ENCODE data around the gene CARMIL3.

DNA sequence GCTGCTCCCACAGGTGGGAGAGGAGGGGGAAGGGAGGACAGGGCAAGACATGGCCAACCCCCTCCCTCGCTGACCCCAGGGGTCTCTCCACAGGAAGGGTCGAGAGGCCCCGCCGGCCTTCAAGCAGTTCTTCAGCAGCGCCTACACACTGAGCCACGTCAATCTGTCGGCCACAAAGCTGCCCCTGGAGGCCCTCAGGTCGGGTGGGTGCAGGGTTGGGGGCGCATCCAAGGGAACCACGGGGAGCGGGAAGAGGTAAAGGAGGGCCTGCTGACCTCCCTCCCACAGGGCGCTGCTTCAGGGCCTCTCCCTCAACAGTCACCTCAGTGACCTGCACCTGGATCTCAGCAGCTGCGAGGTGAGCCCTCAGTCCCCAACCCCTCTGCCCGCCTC, 6.1 kb downstream of the CARMIL3 start:
- no peak for TF ChIP-seq RAD21 (IDR thresholded peaks at IDR 0.05; ENCODE audit: low read length)
- TF ChIP-seq, protein P1, sequence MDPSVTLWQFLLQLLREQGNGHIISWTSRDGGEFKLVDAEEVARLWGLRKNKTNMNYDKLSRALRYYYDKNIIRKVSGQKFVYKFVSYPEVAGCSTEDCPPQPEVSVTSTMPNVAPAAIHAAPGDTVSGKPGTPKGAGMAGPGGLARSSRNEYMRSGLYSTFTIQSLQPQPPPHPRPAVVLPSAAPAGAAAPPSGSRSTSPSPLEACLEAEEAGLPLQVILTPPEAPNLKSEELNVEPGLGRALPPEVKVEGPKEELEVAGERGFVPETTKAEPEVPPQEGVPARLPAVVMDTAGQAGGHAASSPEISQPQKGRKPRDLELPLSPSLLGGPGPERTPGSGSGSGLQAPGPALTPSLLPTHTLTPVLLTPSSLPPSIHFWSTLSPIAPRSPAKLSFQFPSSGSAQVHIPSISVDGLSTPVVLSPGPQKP (IDR thresholded peaks at IDR 0.05; ENCODE audit: borderline replicate concordance, low read depth, low read length) = no peak
- TF ChIP-seq, protein P2, sequence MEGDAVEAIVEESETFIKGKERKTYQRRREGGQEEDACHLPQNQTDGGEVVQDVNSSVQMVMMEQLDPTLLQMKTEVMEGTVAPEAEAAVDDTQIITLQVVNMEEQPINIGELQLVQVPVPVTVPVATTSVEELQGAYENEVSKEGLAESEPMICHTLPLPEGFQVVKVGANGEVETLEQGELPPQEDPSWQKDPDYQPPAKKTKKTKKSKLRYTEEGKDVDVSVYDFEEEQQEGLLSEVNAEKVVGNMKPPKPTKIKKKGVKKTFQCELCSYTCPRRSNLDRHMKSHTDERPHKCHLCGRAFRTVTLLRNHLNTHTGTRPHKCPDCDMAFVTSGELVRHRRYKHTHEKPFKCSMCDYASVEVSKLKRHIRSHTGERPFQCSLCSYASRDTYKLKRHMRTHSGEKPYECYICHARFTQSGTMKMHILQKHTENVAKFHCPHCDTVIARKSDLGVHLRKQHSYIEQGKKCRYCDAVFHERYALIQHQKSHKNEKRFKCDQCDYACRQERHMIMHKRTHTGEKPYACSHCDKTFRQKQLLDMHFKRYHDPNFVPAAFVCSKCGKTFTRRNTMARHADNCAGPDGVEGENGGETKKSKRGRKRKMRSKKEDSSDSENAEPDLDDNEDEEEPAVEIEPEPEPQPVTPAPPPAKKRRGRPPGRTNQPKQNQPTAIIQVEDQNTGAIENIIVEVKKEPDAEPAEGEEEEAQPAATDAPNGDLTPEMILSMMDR (conservative IDR thresholded peaks at IDR 0.05; ENCODE audit: low read depth, low read length) = no peak
- no peak for TF ChIP-seq POLR2A (IDR thresholded peaks at IDR 0.05; ENCODE audit: low read depth, low read length)

Measured in IMR-90 (cell line).